ACC112 (cell line): ENCODE data around the gene PRAC1.

Experiments used
- H2AFZ ChIP-seq: fragments of 200-600 bp; sonication (generic); one replicate; pipeline ENCODE4 v1.6.0; 2017; ENCODE audit warnings: antibody characterized with exemption, low read length; ENCODE audit not compliant: unreplicated experiment
- H3K27ac ChIP-seq: fragments of 200-600 bp; sonication (generic); 2 replicates; pipeline ENCODE4 v1.5.1; 2014; ENCODE audit warnings: low read depth, mild to moderate bottlenecking, antibody characterized with exemption, low read length, moderate library complexity
- H3K27me3 ChIP-seq: fragments of 200-600 bp; sonication (generic); 2 replicates; pipeline ENCODE4 v1.6.1; 2014; ENCODE audit warnings: mild to moderate bottlenecking, antibody characterized with exemption, low read length, moderate library complexity, mixed read lengths; ENCODE audit not compliant: insufficient read depth
- H3K36me3 ChIP-seq: fragments of 200-600 bp; sonication (generic); 2 replicates; pipeline ENCODE4 v1.6.1; 2016; ENCODE audit warnings: mild to moderate bottlenecking, antibody characterized with exemption, low read length, moderate library complexity, mixed read lengths; ENCODE audit not compliant: insufficient read depth
- H3K4me1 ChIP-seq: fragments of 200-600 bp; sonication (generic); one replicate; pipeline ENCODE4 v1.6.1; 2016; ENCODE audit warnings: low read length, mixed read lengths; ENCODE audit not compliant: insufficient read depth, unreplicated experiment, control insufficient read depth
- H3K4me3 ChIP-seq: fragments of 200-600 bp; sonication (generic); 2 replicates; pipeline ENCODE4 v1.5.1; 2014; ENCODE audit warnings: mild to moderate bottlenecking, low read depth, low read length
- H3K79me2 ChIP-seq: fragments of 200-600 bp; sonication (generic); one replicate; pipeline ENCODE4 v1.6.0; 2016; ENCODE audit warnings: low read length; ENCODE audit not compliant: control insufficient read depth, unreplicated experiment, insufficient read depth

The PRAC1 gene

GRCh38 chr17:48722201-48722907, at the start of gene PRAC1:
PRAC1 (minus strand) TSS chr17:48722518; CDS start chr17:48722392, 126 bp downstream.
- H3K4me1 ChIP-seq, result no peaks in the 10 kb centered on the region
- H2AFZ ChIP-seq, result no peak within 1 kb of the TSS
- no peak within 1 kb of the TSS for H3K27ac ChIP-seq
- no peaks in the 10 kb centered on the region for H3K36me3 ChIP-seq
- no peak within 1 kb of the TSS for H3K4me3 ChIP-seq
- H3K79me2 ChIP-seq, result no peaks in the 10 kb centered on the region
- H3K27me3 ChIP-seq, result peaks cover 99% of the 10 kb centered on the region

DNA sequence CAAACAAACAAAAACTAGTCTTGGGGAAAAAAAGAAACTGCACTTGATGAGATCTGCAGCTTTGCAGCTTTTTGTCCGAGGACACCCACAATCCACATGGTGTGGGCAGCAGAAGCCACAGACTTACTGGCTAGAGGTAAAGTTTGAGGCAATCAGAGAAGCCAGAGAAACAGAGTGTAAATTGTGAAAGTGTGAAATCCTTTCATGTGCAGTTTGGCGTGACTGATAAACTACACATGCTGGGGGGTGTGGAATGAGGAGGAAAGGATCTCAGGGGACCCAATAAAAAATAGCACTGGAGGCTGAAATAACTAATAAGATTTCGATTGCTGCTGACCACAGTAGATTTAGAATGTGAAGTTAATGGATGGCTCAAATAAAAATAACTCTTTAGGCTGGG, 48.6 kb upstream of the PRAC1 start:
- H3K79me2 ChIP-seq, result no peaks in the 10 kb centered on the region
- no peaks in the 10 kb centered on the region for H3K4me1 ChIP-seq
- H3K27me3 ChIP-seq, result peaks cover 41% of the 10 kb centered on the region
- H3K36me3 ChIP-seq, result no peaks in the 10 kb centered on the region
- H3K27ac ChIP-seq, result no peak overlapping the region
- H2AFZ ChIP-seq, result no peak overlapping the region
- H3K4me3 ChIP-seq, result no peak overlapping the region

DNA sequence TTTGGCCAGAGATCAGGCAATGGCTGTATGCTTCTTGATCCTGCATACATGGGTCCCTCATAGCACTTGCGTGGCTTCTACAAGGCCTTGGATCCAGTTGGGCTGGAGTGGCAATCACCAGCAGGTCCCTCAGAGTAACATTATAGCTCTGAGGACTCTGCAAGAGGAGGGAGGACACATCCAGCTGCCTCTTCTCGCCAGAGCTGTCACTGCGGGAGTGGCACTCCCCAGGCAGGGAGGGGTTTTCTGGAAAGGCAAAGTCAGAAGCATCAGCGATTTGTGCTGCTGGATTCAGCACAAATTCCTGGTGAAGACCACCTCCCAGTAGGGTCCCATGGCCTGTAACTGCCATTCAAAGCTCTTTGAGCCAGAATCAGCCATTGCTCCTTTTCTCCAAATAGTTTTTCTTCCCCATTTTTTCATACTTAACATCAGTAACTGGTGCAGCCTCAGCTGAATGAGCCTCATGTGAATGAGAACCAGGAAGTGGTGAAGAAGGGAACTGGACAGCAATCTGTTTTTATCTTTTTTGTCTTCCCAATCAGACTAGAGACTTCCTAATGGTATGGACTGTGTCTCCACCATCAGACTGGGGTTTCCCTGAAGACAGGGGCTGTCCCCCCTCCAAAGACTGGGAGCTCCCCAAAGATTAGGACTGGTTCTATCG, 46.8 kb upstream of the PRAC1 start:
- no peak overlapping the region for H3K4me3 ChIP-seq
- no peaks in the 10 kb centered on the region for H3K36me3 ChIP-seq
- no peaks in the 10 kb centered on the region for H3K4me1 ChIP-seq
- H3K27ac ChIP-seq, result no peak overlapping the region
- peaks cover 55% of the 10 kb centered on the region for H3K27me3 ChIP-seq
- no peaks in the 10 kb centered on the region for H3K79me2 ChIP-seq
- no peak overlapping the region for H2AFZ ChIP-seq

DNA sequence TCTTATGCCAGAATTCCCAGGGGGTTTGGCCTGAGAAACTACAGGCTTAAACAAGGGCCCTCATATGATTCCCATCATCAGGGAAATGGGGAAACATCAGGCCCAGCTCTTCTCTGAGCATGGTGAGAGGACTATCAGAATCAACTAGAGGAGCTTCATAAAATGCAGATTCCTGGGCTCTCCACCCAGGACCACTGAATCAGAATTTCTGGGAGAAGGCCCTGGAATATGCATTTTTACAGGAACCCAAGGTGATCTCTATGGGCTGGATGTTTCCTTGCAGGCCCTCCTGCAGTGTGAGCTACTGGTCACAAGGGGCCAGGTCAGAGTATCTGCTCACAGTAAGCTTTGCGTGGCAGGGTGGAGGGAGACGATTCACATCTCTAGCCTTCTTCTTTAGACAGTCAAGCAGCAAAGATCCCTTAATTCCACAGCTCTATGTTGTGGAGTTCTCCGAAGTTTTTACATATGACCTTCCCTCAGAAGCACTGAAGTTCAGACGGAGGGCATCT, 45.0 kb upstream of the PRAC1 start:
- Histone ChIP-seq H3K36me3 (no peaks in the 10 kb centered on the region), H3K4me3 (no peak overlapping the region), H2AFZ (no peak overlapping the region), H3K27me3 (peaks cover 71% of the 10 kb centered on the region), H3K27ac (no peak overlapping the region), H3K79me2 (no peaks in the 10 kb centered on the region), H3K4me1 (no peaks in the 10 kb centered on the region)

DNA sequence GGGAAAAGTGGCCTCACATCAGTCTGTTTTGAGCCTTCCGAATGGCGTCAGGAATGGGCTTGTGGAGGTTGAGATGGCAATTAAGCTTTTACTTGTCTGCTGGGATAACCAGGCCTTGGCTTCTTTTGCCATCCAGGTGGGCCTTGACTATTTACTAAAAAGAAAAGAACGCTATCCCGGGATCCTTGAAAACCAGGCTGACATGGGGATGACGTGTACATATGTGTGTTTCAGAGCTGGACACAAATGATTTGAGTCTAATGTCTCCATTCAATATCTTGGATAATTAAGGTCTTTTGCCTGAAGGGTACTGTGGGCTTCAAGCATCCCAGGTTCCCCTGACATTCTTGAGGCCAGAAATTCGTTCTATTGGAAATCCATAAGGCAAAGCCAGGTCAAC, 38.8 kb upstream of the PRAC1 start:
- Histone ChIP-seq H3K27ac (no peak overlapping the region), H3K36me3 (no peaks in the 10 kb centered on the region), H3K27me3 (peaks cover 87% of the 10 kb centered on the region)

GRCh38 chr17:48760411-48760810, 38.1 kb upstream of the PRAC1 start:
- Histone ChIP-seq H3K36me3 (no peaks in the 10 kb centered on the region), H2AFZ (no peak overlapping the region), H3K4me1 (no peaks in the 10 kb centered on the region), H3K4me3 (no peak overlapping the region), H3K79me2 (no peaks in the 10 kb centered on the region), H3K27ac (no peak overlapping the region), H3K27me3 (peaks cover 87% of the 10 kb centered on the region)

More for the DNA sequence above, 38.8 kb upstream of the PRAC1 start:
- no peak overlapping the region for H3K4me3 ChIP-seq
- no peaks in the 10 kb centered on the region for H3K79me2 ChIP-seq
- H3K4me1 ChIP-seq, result no peaks in the 10 kb centered on the region
- no peak overlapping the region for H2AFZ ChIP-seq

- H2AFZ ChIP-seq, result no peak overlapping the region
These were observed 37.0 kb upstream of the PRAC1 start for GRCh38 chr17:48759288-48759687.

DNA sequence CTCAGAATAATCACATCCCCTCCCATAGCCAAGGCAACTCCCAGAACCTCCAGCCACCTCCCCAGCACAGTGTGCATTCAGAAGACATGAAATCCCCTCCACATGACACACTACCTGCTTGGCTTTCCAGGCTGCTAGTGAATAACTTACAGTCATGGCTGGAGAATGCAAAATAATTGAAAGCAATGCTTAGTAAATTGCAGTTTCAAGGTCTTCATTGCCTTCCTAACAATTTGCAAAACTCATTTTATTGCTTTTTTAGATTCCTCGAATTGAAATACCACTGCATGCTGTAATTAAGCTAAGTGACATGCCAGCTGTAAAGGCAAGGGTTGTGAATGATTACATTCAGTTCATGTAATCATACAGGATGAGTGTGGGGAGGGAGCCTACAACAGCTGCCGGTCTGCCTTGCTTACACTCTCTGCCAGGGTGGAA, 35.2 kb upstream of the PRAC1 start:
- Histone ChIP-seq H3K27me3 (peaks cover 87% of the 10 kb centered on the region), H3K36me3 (no peaks in the 10 kb centered on the region), H3K27ac (no peak overlapping the region), H3K4me1 (peaks cover 9% of the 10 kb centered on the region), H3K4me3 (no peak overlapping the region), H3K79me2 (no peaks in the 10 kb centered on the region), H2AFZ (no peak overlapping the region)

More at GRCh38 chr17:48759288-48759687, 37.0 kb upstream of the PRAC1 start:
- Histone ChIP-seq H3K4me3 (no peak overlapping the region), H3K27me3 (peaks cover 87% of the 10 kb centered on the region), H3K79me2 (no peaks in the 10 kb centered on the region), H3K36me3 (no peaks in the 10 kb centered on the region), H3K4me1 (no peaks in the 10 kb centered on the region), H3K27ac (no peak overlapping the region)

DNA sequence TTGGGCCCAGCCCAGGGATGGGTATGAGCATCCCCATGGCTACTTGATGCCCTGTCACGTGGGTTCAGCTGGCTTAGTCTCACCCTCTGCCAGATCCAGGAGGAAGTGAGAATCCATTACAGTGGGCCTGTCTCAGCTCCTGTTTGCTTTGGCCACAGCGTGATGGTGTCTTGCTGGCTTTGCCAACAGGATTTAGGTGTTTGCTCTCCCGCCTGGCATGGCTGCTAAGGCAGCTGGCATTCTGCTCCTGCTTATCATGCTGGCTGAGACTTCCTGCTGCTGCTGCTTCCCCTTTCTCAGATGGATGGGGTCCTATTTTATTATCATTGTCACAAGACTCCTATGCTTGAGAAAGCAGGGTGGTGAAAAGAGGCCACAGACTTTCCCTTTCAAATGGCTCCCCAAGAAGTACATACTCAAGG, 34.5 kb upstream of the PRAC1 start:
- no peak overlapping the region for H3K27ac ChIP-seq
- H2AFZ ChIP-seq, result no peak overlapping the region
- H3K4me3 ChIP-seq, result no peak overlapping the region
- H3K4me1 ChIP-seq, result peaks cover 9% of the 10 kb centered on the region
- H3K27me3 ChIP-seq, result peaks cover 87% of the 10 kb centered on the region
- no peaks in the 10 kb centered on the region for H3K36me3 ChIP-seq
- H3K79me2 ChIP-seq, result no peaks in the 10 kb centered on the region

DNA sequence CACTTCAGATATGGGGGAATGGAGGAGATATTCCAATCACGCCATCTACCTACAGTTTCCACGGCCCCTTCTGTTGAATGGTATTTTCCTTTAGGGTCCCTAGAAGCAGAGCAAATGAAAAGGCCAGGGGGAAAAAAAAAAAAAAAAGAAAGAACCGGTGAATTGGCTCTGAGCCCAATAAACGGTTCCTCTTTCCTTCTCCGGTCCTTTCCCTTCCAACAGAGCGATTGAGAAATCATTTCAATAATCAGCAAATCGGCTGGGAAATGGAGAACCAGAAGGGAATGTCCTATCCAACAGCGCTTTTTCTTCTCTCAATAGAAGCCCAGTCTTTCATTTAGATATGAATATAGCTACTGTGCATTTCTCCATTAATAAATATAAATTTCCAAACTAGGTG, 33.0 kb upstream of the PRAC1 start:
- Histone ChIP-seq H3K27me3 (peaks cover 87% of the 10 kb centered on the region), H3K4me3 (no peak overlapping the region), H3K36me3 (no peaks in the 10 kb centered on the region), H2AFZ (no peak overlapping the region), H3K79me2 (no peaks in the 10 kb centered on the region), H3K4me1 (peaks cover 9% of the 10 kb centered on the region), H3K27ac (no peak overlapping the region)
